Ovary (tissue), 9 donors: ENCODE results near the gene SESN1. TPM values are rescaled to one million over a fixed set of nuclear protein-coding genes. Genes with fewer than 3 reads are reported as not detected.

Source experiments
- DNase-seq, 5 donors: peaks; one replicate each; pipeline ENCODE4 v3.0.0-alpha.2; 2019 to 2020
- H3K27ac ChIP-seq, 2 donors: fragments of 200-600 bp; one replicate each; pipeline versions ENCODE4 v1.5.1 to v1.8.0; 2019 to 2022
- H3K27me3 ChIP-seq: fragments of 200-600 bp; one replicate; pipeline ENCODE4 v1.8.0; 2022
- H3K36me3 ChIP-seq: fragments of 200-600 bp; sonication (generic); one replicate; pipeline ENCODE4 v1.5.1; 2019
- H3K4me1 ChIP-seq: one replicate; pipeline ENCODE4 v1.8.1; 2013; ENCODE audit warnings: mild to moderate bottlenecking, moderate library complexity; ENCODE audit not compliant: insufficient read depth
- H3K4me3 ChIP-seq: fragments of 200-600 bp; sonication (generic); one replicate; pipeline ENCODE4 v1.5.1; 2017
- H3K9me3 ChIP-seq, 2 donors: fragments of 200-600 bp in 1 of 2; sonication (generic) in 1 of 2; one replicate each; pipeline versions ENCODE4 v1.5.1 to v1.8.1; 2013 to 2019; ENCODE audit warnings: mild to moderate bottlenecking in 1 of 2, moderate library complexity in 1 of 2
- CTCF ChIP-seq, 3 donors: fragments of 450-650 bp in 2 of 3; fragments of 200-600 bp in 1 of 3; IDR thresholded peaks; one replicate each; pipeline versions ENCODE4 v1.5.1 to v1.8.0; 2016 to 2022; ENCODE audit warnings: antibody characterized with exemption in 3 of 3, mild to moderate bottlenecking in 1 of 3
- EP300 ChIP-seq: sonication (generic); formaldehyde crosslinking; IDR thresholded peaks from one replicate; pipeline ENCODE4 v1.6.1; 2017; ENCODE audit warnings: antibody characterized with exemption
- POLR2A ChIP-seq: fragments of 450-650 bp; IDR thresholded peaks from one replicate; pipeline ENCODE4 v1.6.1; 2017; ENCODE audit warnings: antibody characterized with exemption, mild to moderate bottlenecking, moderate library complexity
- WGBS, 3 donors: extraction: QIAGEN DNeasy Blood & Tissue Kit in 1 of 3; methylation state at CpG; one replicate each; pipeline versions ENCODE4 v1.1.5 to v1.1.7; 2013 to 2017; 5-methylcytosine and 5-hydroxymethylcytosine counted together
- intact Hi-C, 4 donors: fragments of 100-400 bp; cut with DNase I; formaldehyde crosslinking; loops; one replicate each; pipeline versions ENCODE4 v1.11.0 to v1.15.1; 2022 to 2023
- polyA plus RNA-seq, 2 donors: library from polyadenylated mRNA; stranded (reverse); fragments of 200-250 nt in 1 of 2; fragments of 350-450 nt in 1 of 2; fragmentation: Illumina TruSeq in 1 of 2; extraction: RNeasy Lipid Tissue Mini Kit (QIAGEN cat#74804) in 1 of 2; gene quantifications; one replicate each; pipeline ENCODE4 v1.2.3, GENCODE V29; 2013 to 2014
- total RNA-seq, 7 donors: library from RNA; depleted of rRNA in 2 of 7; stranded (reverse); fragments of >200 nt in 2 of 7; fragmentation: NEBNext Ultra II Directional in 3 of 7; extraction: Animal tissue kit (Norgen Biotek cat#: 25700) in 3 of 7; gene quantifications; one replicate each; pipeline versions ENCODE4 v1.1.0 to v1.2.4, GENCODE V29; 2016 to 2023
- donor health status: DM: no; HTN: no; CAD: no; lungs with moderate emphysema.
- donor health status: DM: no; HTN: no; CAD: no.
- donor health status: Bipolar disorder and iron deficiency.
- donor health status: DM: yes; HTN: yes; CAD: no.
- donor health status: DM: no; HTN: no; CAD: no.
- donor health status: DM: yes; HTN: yes; CAD: no.

SESN1 gene
- total and polyA plus RNA-seq, 9 donors = 36.5 to 97.2 (median 65.4) TPM

- 90 to 92% (median 91%) methylated on average over 2 of the region's 2 CpGs for WGBS, 3 donors
- TF ChIP-seq EP300 (no peak), POLR2A (no peak), CTCF (IDR thresholded peaks at IDR 0.05) (no peak)
- no peak overlapping the region for H3K27ac ChIP-seq
Observed at GRCh38 chr6:109050012-109050411, 44.6 kb downstream of the SESN1 start.

DNA sequence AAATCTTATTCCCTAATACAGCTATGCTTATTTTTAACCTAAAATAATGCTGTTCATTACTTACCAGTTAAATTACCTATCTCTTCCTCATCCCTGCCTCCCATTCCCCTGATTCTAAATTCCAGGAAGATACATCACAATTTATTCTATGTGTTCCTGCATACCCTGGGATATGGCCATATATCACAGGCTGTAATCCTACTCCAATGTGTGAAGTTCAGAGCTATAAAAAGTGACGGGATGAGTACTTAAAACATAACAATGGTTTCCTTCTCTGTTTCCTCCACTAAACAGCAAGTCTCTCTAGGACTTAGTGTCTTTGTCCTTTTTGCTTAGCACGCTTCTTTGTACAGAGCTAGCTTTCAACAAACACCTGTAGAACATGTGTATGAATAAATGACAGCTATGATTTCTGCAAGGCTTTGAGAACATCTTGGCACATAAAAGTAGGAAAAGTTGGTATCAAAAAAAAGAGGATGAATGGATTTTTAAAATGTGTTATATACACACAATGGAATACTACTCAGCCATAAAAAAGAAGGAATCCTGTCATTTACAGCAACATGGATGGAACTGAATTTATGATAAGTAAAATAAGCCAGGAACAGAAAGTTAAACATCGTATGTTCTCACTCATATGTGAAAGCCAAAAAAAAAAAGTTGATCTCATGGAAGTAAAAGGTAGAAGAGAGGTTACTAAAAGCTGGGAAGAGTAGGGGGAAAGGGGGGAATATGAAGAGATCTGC, 45.8 kb downstream of the SESN1 start:
- TF ChIP-seq CTCF (IDR thresholded peaks at IDR 0.05) = no peak
- no peak for TF ChIP-seq POLR2A
- TF ChIP-seq EP300 = no peak
- no peaks in the 10 kb centered on the region for H3K36me3 ChIP-seq
- WGBS, 3 donors = 92 to 99% (median 98%) methylated on average over 3 of the region's 3 CpGs

More at GRCh38 chr6:109050012-109050411, 44.6 kb downstream of the SESN1 start:
- Histone ChIP-seq H3K4me3 (no peak overlapping the region), H3K4me1 (peaks cover 1% of the 10 kb centered on the region), H3K9me3 (no peaks in the 10 kb centered on the region), H3K27me3 (no peaks in the 10 kb centered on the region), H3K36me3 (no peaks in the 10 kb centered on the region)
- intact Hi-C loops = loop anchor here in 1 of 4 donors (10.0 kb wide), 1 partner anchor 45 kb away; no protein-coding TSS in a partner anchor
- DNase-seq = no peak

DNA sequence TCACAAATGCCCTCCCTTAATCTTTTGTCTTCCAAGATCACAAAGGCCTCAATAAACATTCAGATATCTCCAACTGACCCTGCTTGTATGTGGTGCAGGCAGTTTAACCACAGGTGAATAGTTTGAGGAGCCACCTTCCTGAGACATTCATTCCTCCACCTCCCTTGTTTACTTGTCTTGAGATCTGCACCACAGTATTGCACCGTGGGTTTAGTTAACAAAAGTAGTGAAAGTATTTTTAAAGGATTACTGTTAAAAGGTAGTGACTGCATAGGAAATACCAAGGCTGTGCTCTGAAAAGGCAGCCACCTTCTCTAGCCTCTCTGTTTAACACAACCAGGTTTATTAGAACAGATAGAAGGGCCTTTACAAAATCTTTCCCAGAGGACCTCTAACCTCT, 46.5 kb downstream of the SESN1 start:
- Histone ChIP-seq H3K27ac (no peak overlapping the region), H3K36me3 (no peaks in the 10 kb centered on the region), H3K4me1 (peaks cover 1% of the 10 kb centered on the region), H3K27me3 (no peaks in the 10 kb centered on the region), H3K9me3 (no peaks in the 10 kb centered on the region), H3K4me3 (no peak overlapping the region)
- WGBS, 3 donors = 50 to 67% (median 50%) methylated on average over 1 of the region's 1 CpG
- TF ChIP-seq POLR2A (no peak), CTCF (IDR thresholded peaks at IDR 0.05) (no peak), EP300 (no peak)
- DNase-seq = no peak
- intact Hi-C loops = no loop called here

More for the DNA sequence above, 45.8 kb downstream of the SESN1 start:
- Histone ChIP-seq H3K9me3 (no peaks in the 10 kb centered on the region), H3K27me3 (no peaks in the 10 kb centered on the region), H3K4me1 (peaks cover 1% of the 10 kb centered on the region), H3K4me3 (no peak overlapping the region), H3K27ac (no peak overlapping the region)
- intact Hi-C loops = no loop called here
- no peak for DNase-seq

GRCh38 chr6:109045493-109045892, 49.2 kb downstream of the SESN1 start:
- Histone ChIP-seq H3K4me1 (peaks cover 1% of the 10 kb centered on the region), H3K27ac (no peak overlapping the region), H3K36me3 (no peaks in the 10 kb centered on the region), H3K27me3 (no peaks in the 10 kb centered on the region), H3K9me3 (no peaks in the 10 kb centered on the region), H3K4me3 (no peak overlapping the region)
- 97% methylated on average over 1 of the region's 1 CpG for WGBS, 3 donors
- intact Hi-C loops = no loop called here
- no peak for DNase-seq
- TF ChIP-seq CTCF (IDR thresholded peaks at IDR 0.05) = no peak
